HG03135 (cell line): ENCODE measurements around the gene CARMIL1.
"Not testable (repeated sequence)": the region's sequence is repeated elsewhere in the genome, so short reads cannot be mapped to it uniquely, and the experiment has no call there.

Experiments
- ATAC-seq: cut with Tn5 transposase; IDR thresholded peaks from one replicate; pipeline ENCODE4 v1.9.1; 2021; ENCODE audit warnings: mild to moderate bottlenecking, moderate library complexity; ENCODE audit not compliant: unreplicated experiment

Gene CARMIL1

DNA sequence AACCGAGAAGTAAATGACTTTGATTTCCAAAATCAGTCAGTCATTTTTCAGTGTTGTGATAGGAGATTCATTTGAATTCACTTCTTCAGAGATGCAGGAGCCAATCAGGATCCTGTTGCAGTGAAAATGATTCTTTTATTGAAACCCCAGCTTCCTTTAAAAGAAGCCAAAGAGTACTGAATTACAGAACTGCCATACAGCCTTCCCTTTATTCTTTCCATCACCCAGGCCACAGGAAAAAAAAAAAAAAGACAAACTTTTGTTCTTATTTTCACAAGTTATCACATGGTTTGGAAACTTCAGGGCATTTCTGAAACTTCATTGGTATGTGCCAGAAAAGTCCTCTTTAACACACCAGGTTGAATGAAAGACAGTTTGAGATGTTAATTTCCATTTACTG lies 1.8 kb upstream of the CARMIL1 start:
- no peak for ATAC-seq

DNA sequence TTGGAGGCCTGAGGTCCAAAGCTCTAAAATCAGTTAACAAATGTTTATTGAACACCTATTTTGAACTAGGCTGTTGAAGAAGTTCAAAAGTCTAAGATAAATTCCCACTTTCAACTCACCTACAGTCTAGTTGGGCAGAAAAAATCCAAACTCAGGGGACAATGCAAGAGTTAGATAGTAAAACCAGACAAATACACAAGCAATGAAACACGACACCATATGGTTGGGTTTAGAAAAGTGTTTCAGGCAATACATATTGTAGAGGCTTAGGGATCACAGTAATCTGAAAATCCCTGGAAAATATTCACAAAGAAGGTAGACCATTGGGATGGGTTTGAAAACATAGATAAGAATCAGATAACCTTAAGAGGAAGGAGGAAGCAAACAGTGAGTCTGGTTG lies 1.3 kb upstream of the CARMIL1 start:
- no peak for ATAC-seq

DNA sequence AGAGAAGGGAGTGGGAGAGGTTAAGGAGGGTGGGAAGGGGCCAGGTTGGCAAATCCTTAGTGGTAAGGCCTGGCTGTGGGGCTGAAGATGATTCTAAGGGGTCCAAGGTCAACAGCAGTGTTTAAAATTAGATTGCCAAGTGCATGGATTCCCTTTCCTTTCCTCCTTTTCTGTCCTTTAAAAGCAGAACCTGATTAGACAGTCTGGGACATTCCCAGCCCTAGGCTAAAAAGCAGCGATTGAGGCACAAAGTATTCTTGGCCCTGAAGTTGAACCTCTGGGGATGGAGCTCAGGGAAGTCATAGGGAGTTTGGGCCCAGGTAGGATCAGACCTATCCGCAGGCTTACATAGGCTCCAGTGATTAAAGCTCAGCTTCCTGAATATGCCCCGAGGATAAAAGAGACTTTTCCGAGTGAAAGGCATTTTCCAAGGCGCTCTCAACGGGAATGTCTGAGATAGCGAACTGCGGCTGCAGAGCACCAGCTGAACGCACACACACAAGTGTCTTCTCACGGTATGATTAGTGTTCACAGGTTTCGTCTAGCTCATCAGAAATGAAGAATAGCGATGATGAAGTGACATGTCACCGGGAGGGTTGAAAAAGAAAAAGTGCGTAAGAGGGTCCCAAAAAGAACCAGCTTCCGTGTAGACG lies 787 bp upstream of the CARMIL1 start:
- ATAC-seq: no peak

DNA sequence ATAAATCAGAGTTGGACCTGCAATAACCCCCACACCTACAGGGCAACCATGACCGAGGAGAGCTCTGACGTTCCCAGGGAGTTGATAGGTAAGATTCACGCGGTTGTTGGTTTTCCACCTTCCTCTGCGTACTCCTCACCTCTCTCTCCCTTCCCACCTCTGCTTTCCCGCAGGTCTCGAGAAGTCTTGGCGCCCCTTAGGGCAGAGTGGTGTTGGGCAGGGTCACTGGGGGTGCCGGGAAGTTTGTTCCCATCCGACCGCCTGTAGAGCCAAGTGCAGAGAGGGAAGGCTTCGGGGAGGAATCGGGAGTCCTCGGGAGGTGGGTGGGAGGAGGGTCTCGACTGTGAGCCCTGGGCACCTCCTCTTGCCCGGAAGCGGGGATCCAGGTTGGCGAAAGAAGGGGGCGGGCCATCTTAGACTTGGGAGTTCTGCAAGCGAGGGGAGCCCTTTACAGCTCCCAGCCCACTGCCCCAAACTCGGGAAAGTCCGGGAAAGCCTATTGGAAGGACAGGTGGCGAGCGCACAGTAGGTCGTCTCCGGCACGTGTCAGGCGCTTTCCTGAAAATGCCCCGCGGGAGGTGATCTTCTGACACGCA lies 672 bp downstream of the CARMIL1 start:
- ATAC-seq: peak; percentile 7

DNA sequence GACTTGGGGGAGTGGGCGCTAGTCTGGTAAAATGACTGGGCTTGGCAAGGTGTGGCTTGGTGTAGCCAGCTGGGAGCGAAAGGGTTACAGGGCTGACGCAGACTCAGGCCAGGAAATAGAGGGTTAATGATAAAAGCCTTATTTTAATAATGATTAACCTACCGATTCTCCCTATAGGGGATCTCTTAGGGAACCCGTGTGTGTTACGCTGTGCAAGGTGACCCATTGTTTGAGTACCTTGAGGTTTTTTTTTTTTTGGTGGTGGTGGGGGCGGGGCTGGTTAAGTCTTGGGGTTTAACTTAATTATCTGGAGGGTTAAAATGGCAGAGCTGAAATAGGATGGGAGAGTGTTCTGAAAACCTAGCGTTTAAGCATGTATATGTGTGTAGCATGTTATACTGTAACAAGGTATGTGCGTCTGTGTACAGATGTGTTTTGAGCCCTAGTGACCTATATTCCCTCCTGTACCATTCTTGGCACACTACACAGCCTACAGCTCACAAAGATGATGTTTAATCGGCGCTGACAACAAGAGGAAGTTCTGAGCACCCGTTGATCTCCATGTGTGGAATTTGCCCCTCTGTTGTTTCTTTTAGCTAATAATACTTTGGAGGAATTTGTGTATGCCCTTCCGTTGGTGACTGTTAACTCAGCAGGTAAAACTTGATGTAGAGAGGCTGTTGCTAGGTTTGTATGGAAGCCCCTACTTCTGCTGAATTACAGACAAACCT lies 1.3 kb downstream of the CARMIL1 start:
- peak; percentile 39 for ATAC-seq

DNA sequence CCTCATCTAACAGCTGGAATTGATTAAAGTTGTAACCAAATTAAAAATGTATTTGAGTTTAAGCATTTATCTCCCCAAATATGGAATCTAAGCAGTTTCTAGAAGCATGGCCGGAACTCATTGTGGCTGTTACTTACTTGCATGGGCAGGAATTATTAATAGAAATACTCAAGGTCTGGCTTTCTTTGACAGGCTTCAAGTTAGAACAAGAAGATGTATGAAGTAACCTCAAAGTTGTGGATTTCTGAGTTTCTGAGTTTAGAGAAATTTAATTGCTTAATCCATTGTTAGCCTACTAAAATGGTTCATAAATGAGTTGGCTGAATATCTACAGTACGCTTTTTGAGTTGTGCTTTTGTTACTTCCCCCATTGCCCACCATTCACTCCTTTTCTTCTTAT lies 7.7 kb downstream of the CARMIL1 start:
- no peak for ATAC-seq

DNA sequence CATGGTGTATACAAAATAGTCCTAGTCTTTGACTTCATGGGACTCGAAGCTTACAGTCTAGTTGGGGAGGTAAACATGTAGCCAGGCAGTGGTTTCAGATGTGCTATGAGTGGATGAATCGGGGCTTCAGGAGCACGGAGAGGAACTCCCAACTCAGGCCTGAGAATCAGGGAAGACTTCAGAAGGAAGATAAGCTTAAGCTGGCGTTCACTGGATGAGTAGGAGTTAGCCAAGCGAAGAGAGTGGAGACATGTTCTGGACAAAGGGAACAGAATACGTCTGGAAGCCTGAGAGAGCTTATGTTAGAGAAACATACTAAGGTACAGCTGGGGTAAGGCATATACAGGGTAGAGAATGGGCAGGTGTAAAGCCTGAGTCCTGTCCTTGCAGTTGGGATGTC lies 8.8 kb downstream of the CARMIL1 start:
- no peak for ATAC-seq

DNA sequence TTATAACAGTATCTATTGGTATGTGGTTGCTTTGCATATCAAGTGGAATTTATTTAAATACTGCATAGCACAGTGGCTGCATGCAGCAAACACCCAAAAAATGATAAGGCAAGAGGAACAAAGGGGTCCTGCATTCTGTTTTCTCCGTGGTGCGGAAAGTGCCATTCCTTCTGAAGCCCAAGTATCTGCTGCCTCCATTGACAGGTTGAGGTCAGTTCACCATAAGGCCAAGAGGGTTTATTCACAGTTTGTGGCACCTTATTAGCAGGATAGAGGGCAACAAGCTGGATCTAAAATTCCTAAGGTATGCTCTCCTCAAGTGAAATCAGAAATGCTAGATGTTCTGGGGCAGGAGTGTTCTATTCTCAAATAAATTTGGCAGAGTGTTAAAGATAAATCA lies 9.3 kb downstream of the CARMIL1 start:
- no peak for ATAC-seq

DNA sequence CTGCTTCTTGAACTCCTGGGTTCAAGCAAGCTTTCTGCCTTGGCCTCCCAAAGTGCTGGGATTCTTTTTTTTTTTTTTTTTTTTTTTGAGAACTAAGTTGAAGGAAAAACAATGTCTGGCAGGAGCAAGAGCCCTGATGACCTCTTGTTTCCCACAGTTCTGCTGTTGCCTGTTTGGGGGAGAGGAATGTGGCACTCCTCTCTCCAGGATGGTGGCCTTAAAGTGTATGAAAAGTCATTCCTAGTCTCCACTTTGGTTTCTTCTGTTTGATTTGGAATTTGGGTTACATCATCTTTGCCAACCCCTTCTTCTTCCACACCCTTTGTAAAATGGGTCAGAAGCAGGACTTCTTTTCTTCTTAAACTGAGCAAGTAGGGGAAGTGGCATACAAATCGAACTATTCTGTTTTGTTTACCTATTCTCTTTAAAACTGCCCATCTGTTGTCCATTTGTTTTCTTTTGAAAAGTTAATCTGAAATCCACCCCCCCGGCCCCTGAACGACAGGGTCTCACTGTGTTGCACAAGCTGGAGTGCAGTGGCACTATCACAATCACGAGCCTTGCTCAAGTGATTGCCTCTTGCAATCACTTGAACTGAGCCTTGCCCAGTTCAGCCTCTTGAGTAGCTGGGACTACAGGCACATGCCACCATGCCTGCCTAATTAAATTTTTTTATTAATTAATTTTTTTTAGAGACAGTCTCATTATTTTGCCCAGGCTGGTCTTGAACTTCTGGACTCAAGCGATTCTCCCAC lies 11.3 kb downstream of the CARMIL1 start:
- no peak for ATAC-seq

DNA sequence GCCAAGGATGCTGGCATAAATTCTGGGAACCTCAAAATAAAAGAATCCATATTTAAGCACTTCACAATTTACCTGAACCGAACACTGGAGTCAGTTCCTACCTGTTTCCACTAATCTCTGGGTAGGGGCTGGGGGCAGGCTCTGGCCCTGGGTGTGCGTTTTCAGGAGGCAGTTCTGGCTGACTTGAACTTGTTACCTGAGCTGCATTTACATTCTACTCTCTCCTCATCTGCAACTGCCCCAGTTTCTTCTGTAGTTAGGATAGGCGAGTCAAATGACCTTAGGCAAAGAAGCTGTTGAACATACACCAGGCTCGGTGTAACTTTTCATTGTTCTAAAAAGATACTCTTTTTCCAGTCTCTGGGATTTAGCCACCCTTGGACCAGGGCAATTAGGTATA lies 13.2 kb downstream of the CARMIL1 start:
- ATAC-seq: no peak

DNA sequence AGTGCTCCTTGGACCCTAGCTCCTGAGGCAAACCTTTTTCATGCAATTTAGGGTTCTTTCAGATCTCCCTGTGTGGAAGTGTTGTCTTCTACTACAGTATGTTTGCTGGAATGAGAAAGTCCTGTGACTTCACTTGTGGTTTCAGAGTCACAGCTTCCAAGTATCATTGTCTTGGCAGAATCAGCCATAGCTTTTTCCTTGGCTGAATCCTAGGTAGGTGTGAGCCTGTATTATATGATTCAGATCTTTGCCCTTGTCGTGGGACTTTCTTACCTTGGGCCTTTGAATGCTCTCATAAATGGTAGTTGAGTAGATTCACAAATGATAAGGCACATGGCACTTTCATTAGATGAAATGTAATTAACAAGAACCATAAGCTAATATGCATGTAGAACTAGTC lies 16.5 kb downstream of the CARMIL1 start:
- no peak for ATAC-seq

DNA sequence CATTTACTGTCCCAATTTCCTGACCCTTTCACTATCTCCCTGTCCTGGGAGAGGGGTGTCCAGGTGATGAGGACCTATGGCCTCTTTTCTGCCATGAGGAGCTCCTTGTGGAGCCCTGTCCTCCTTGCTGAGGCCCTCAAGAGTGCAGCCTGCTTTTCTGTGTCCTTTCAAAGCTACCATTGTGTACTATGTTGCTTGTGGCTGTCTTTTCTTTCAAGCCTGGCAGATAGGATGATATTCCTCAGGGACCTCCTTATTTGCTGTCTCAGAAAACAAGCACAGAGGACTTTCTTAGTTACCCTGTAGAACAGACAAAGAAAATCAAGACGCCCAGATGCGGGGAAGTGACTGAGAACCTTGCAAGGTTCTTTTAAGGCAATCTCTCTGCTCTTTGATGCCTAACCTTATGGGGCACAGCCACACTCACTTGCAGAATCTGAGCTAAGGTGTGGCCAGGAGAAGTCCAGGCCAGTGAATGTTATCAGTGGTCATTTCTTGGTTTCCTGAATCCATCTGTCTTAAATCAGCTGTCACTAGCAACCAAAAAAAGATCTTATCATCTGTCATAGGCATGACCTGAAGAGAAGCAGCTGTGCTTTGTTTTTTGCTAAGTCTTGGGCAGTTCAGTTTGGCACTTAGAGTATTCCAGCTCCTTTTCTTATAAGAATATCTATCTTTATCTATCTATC lies 17.2 kb downstream of the CARMIL1 start:
- ATAC-seq: no peak

DNA sequence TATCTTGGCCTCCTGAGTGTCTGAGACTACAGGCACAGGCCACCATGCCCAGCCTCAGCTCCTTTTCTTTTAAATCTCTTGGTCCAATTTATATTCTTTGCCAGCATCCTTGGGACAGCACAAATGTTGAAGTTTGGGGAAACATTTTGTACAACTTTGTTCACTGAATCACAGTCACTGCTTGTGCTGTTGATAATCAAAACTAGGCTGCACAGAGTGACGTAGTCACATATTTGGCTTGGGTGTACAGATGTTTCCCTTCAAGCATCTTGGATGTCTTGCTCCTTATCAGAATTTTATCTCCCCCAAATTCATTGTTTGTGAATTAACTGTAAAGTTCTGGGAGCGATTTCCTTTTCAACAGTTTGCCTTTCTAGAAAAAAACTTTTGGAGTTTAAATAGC lies 17.9 kb downstream of the CARMIL1 start:
- ATAC-seq: no peak

DNA sequence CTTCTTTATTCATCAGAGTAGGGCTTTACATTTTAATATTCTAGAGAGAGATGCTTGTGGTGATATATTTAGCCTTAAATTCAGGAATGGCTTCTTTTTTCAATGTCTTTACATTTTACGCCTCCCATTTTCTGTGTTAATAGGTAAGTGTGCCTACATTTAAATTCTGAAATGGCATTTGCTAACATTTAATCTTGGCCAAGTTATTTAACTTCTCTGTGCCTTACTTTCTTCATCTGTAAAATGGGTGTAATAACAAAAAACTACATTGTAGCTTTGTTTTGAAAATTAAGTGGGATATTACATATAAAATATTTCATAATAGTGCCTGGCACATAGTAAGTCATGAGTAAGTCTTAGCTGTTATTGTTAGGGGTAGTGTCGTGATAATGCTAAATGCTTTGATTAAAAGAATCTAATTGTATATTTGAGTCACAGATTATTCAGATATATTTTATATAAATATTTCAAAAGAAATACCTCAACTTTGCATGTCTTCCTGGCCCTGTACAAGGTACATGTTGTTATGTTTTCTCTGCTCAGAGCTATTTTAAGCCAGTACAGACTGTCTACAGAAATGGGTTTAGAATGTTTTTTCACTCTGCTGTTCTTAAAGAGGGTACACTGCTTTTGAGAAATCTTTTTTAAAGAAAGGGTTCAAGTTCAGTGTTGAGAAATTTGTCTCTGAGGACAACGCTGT lies 18.8 kb downstream of the CARMIL1 start:
- ATAC-seq: no peak

DNA sequence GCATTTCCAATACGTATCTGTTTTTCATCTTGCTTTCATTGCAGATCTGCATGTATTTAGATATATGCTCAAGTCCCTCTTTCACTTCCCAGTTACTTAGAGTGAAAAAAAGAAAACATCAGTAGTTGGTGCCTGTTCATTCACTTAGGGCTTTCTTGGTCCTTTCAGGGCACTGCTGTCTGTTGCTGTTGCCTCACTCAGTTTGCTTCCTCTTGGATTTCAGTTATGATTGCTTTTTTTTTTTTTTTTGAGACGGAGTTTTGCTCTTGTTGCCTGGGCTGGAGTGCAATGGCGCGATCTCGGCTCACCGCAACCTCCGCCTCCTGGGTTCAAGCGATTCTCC lies 19.3 kb downstream of the CARMIL1 start:
- not testable (repeated sequence) for ATAC-seq

DNA sequence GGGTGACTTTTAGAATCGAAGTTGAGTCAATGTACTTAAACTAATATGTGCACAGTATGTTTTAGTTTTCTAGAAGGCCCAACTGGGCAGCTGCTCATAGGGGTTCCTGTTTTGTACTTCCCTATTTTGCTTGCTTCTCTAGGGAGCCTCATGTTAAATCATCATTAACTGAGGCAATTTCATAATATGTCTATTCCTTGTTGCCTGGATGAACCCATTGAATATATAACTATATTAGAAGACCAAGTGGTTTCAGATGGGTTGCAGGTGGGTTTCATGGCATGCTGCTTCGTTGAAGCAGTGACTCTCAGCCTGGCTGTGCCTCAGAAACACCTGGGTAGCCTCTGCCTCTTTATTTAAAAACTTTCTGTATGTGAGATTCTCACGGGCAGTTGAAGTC lies 22.2 kb downstream of the CARMIL1 start:
- ATAC-seq: no peak

DNA sequence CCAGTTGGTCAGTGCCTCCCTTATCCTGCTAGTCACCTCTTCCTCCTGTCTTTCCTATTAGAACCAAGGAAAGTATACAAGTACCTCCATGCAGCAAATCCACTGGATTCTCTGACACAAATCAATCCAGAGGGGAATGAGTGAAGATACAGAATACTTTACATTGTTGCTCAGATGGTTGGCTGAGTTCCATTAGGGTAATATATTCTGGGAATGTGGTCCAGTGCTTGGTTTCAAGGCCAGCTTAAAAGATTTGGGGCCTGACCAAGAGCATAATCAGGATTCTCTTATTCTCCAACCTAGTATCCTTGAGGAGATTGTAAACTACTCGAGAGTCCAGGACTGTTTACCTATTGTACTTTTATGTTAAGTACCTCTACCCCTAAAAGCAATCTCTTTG lies 23.0 kb downstream of the CARMIL1 start:
- no peak for ATAC-seq

DNA sequence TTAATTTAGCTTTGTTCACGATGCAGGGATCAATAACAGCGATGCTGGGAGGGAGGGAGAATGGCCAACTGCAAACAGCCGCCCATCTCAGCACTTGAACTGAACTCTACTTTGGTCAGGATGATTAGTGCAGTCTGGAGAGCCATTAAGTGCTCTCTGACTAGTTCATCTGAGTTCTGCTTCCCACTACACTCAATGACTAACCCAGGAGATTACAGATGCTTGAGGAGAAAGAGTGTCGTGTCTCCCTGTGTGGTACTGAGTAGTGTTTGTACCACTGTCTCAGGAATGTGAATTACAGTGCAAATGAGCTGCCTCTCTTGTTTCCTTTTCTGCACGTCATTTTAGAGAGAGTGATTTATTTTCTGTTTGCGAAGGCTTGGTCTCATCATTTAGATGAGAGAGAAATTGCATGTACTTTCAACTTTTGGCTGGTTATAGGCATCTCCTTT lies 23.5 kb downstream of the CARMIL1 start:
- no peak for ATAC-seq

DNA sequence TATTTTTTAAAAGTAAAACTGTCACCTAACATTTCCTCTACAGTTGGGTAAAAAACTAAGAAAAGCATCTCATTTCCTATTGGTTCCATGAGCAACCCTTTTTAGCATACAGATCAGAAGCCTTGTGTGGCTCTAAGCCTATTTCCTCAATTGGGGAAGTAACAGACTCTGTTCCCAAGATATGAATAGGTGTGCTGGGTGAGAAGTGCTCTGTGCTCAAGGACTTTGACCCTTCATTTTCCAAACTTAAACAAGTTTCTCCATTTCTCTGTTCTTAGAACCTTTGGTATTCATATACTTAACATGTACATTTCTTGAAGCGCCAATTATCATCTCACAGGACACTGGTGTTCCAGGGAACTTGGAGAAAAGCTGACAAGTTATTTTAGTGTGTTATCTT lies 24.1 kb downstream of the CARMIL1 start:
- no peak for ATAC-seq

DNA sequence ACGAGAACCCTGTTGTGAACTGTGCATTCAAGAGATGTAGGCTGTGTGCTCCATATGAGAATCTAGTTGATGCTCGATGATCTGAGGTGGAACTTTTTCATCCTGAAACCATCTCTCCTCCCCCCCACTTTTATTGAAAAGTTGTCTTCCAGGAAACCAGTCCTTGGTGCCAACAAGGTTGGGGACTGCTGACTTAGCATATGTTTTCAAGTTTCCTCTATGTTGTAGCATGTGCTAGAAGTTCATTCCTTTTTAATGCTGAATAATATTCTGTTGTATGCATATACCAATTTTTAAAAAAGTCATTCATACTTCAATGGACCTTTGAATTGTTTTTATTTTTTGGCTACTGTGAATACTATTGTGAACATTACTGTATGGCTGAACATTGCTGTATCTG lies 27.2 kb downstream of the CARMIL1 start:
- no peak for ATAC-seq
